SHP77 treated with DMSO at 0.1 percent for 48 hours (cell line): ENCODE measurements around the gene RAB20.
"Not testable (repeated sequence)": the region's sequence is repeated elsewhere in the genome, so short reads cannot be mapped to it uniquely, and the experiment has no call there.

Source experiments
- DNase-seq: peaks from one replicate; lab custom pipeline; 2025; lab: John Stamatoyannopoulos, UW

RAB20 gene

DNA sequence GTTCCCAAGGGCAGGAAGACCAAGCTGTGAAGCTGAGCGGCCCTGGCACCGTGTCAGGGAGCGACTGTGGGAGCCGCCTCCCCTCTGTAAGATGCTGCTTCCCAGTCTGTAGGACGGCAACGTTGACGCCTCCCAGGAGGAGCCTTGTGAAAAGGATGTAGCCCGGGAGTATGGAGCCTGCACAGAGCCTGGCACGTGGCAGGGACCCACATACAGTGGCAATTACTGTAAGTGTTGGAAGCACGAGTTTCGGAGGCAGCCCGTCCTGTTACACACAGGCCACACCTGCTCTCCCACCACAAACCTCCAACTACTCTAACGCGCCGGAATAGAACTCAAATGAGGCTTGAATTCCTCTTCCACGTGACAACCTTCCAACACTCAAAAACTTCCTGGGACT, 6.6 kb downstream of the RAB20 start:
- no peak for DNase-seq

DNA sequence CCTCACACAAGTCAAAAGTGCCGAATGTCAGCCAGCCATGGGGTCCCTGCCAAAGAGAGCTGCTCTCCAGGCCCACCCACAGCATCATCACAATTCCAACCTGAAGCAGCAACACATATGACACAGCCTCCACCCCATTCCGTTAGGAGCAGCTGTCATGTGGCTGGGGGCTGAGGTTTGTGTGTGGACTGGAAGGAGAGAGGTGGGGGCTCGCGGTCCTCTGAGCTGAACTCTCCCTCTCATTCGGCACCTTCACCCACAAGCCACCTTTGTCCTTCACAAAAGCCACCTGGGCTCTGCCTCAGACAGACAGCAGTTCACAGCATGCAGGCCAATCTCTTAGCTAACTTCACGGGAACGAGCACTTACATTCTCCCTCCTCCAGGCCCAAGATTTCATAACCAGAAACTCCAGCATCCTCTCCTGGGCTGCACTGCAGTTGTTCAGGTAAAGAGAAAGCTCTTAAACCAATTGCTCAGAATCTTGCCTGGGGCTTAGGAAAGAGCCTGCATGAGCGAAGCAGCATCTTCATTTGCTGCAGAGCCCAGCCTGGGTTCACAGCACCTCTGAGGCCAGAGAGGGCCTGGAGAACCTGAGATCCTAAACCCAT, 7.2 kb downstream of the RAB20 start:
- no peak for DNase-seq

DNA sequence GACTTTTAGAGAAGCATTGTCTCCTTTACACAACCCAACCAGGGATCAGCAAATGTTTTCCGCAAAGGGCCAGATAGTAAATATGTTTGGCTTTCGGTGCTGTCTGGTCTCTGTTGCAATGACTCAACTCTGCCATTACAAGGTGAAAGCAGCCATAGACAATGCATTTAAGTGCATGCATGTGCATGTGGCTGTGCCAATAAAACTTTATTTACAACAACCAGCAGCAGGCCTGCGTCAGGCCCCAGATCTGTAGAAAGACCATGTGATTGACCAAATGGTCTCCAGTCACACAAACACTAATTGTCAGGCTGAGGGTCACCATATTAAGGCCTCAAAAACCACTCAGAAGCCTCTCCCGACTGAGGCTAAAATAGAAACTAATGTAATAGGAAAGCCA, 8.1 kb downstream of the RAB20 start:
- DNase-seq: no peak

DNA sequence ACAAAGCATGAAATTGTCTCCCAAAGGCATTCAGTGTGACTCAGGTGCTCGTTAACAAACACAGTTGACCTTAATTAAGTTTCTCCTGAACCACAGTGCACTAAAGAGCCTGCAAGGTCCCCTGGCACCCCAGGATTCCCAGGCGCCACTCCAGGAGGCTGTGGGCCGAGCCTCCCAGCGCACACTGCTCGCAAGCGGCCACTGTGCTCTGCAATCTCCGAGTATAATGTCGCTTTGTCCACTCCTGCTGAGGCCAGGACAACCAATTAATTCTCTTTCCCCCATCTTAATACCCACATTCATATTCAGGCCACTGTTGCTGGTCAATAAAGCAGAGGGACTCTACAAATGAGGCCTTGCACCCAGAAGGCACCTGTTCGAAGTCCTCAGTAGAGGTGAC, 8.8 kb downstream of the RAB20 start:
- no peak for DNase-seq

DNA sequence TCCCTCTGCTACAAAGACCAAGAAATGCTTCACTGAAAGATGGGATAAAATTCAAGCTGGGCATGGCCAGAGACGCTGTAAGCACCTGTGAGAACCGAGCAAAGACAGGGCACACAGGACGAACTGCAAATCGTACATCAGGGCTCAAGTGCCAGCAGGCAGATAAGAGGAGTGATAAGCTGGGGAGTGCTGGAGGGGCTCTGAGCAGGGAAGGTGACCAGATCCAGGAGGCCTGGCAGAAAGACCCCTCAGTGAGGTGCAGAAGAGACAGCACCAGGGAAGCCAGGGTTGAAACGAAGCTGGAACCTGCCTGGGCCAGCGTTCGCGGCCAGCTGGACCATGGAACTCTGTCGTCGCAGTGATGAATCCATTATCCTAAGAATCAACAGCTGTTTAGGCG, 10.2 kb downstream of the RAB20 start:
- no peak for DNase-seq

DNA sequence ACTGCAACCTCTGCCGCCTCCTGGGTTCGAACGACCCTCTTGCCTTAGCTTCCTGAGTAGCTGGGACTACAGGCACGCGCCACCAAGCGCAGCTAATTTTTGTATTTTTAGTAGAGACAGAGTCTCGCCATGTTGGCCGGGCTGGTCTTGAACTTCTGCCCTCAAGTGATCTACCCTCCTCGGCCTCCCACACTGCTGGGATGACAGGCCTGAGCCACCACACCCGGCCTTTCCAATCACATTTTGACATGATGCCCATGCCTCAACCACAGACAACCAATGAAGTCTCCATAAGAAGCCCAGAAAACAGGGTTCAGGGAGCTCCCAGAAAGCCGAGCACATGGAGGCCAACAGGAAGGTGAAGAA, 11.7 kb downstream of the RAB20 start:
- no peak for DNase-seq

DNA sequence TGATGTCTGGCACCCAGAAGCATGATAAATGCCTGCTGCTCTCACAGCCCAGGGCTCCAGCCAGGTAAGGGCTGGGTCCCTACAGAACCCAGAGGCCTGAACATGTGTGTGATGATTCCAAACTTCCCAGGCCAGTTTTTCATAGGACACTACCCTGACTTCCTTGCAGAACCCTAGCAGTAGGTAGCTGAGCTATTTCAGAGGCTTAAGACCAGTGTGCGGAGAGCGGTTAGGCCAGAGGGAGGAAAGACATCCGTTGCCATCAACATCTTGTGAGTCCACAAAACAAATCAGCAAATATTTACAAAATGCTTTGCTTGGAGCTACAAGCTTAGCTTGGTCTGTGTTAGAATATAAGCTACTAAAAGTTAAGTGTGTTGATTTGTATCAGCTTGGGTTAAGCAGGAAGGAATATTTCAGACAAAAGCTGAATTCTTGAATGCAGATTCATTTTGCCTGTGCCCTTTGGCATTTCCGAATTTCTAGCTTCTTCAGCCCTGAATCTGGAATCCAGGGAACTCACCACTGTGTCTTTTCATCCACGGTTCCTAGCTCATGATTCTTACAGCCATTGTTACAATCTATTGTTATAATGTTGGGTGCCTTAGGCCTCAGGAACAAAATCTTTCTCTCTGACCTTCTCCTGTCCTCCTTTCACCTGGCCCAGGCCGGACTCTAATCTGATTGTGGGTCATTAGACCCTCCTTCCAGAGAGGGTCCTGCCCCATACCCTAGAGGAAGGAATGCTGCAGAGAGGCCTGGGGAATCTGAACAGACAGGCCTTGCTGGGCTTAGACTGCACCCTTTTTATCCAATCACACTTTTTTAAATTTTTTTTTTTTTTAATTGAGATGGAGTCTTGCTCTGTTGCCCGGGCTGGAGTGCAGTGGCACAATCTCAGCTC, 12.4 kb downstream of the RAB20 start:
- no peak for DNase-seq

DNA sequence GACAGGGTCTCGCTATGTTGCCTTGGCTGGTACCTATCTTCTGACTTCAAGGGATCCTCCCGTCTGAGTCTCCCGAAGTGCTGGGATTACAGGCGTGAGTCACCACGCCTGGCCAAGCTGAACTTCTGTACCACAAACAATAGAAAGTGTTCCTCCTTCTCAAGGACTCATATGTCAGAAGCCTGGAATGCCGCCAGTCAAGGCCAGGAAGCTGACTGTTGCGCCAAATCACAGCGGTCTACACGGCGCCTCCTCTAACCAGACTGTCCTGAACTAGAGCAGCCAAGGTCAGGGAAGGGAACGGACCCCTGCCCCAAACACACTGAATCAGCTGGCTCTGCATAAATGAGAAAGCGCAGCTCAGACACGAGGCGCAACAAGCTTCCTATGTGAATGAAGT, 14.6 kb downstream of the RAB20 start:
- DNase-seq: no peak

DNA sequence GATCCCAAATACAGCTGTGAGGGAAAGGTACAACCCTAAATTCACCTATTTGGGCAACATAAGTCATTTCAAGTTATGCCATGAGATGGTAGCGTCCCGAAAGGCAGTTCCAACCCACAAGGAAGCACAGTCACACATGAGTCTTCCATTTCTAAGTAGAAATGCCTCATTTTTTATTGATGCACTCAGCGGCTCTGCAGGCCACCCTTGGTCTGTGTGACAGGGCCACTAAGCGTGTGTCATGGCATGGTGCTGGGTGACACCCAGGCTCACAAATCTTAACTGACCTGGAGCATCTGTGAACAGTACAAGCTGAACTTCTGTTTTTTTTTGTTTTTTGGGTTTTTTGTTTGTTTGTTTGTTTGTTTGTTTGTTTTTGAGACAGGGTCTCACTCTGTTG, 15.1 kb downstream of the RAB20 start:
- no peak for DNase-seq

DNA sequence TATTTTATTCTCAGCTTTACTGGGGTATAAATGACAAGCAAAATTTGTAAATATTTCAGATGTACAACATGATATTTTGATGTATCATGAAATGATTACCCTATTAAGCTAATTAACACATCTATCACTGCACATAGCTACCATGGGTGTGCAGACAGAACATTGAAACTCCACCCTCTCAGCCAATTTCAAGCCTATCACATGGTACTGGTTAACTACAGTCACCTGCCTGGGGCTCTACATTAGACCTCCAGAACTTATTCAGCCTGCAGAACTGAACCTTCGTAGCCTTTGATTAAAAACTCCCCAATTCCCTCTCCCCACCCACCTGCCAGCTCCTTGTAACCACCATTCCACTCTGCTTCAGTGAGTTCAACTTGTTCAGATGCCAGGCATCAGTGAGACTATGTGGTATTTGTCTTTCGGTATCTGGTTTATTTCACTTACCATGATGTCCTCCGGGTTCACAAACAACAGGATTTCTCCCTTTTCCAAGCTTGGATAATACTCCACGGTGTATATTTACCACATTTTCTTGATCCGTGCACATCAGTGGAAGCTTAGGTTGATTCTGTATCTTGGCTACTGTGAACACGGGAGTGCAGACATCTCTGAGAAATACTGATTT, 19.2 kb downstream of the RAB20 start:
- DNase-seq: no peak

DNA sequence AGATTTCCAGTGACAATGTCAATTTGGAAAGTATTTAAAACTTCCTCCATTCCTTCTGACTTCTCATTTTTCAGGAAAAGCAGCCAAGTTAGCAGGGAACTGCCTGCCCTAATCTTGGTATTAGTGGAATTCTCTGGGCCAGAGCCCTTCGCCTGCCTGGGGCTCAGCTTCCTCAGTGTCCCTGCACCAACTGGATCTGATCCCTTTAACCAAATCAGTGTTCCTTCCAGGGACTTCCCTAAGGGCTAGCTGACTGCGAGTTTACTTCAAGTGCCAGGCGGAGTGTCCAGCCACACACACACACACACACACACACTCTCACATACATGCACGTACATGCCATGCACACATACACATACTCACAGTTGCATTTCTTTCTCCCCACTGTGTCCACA, 20.0 kb downstream of the RAB20 start:
- DNase-seq: no peak

DNA sequence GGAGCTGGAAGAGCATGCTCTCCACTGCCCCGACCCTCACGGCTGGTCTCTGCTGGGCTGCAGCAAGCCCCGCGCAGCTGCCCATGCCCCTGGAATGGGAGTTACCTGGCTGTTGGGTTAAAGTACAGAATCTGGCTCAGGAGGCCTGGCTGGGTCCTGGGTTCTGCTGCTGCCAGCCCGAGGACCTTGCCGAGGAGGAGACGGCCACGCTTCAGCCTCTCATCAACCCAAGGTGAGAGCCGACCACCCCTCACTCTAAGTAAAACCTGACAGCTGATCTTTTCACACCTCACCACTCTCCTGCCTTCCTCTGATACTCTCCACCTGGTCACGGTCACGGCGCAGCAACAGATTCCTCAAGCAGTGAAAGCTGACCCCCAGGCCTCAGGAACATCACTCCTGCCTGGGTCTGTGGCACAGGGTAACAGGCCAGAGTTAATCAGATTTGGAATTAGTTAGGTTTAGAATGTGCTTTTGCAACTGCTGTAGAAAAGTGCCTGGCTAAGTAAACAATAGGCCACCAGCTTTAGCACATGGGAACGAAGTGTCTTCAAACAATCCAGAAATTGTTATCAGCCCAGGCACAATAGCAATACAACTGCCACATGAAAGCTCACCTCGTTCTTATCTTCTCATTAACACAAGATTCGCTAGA, 20.5 kb downstream of the RAB20 start:
- no peak for DNase-seq

DNA sequence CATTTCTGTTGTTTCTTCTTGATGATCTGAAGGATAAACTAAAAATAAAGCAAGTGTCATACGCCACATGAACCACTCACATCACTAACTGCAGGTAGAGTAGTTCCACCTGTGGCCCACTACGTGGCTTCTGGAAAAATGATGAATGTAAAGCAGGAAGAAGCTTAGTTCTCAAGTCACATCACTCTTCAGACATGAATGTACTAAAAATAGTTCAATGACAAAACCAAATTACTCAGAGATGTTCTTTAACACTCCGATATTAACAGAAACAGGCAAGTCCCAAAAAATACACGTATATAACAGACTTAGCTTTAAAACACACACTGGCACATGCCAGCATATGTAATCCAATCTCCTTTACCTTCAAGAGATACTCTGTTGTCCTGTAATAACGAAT, 21.6 kb downstream of the RAB20 start:
- DNase-seq: no peak

DNA sequence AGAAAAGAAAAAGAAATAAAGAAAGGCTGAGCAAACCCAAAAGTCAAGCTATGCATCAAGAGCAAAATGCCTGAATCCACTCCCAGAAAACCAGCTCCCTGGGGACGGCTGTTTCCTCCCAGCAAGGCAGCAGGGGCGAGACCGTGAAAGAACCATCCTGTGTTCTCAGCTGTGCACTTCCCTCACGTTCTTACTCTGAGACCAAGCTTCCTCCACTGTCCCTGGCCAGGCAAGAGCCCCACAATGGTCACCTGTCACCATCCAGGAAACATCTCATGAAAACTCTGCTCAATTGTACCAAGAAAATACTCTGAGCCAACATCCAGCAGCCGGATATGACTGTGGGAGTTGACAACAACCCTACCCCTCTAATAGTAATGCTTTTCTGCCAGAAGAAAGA, 22.9 kb downstream of the RAB20 start:
- no peak for DNase-seq

DNA sequence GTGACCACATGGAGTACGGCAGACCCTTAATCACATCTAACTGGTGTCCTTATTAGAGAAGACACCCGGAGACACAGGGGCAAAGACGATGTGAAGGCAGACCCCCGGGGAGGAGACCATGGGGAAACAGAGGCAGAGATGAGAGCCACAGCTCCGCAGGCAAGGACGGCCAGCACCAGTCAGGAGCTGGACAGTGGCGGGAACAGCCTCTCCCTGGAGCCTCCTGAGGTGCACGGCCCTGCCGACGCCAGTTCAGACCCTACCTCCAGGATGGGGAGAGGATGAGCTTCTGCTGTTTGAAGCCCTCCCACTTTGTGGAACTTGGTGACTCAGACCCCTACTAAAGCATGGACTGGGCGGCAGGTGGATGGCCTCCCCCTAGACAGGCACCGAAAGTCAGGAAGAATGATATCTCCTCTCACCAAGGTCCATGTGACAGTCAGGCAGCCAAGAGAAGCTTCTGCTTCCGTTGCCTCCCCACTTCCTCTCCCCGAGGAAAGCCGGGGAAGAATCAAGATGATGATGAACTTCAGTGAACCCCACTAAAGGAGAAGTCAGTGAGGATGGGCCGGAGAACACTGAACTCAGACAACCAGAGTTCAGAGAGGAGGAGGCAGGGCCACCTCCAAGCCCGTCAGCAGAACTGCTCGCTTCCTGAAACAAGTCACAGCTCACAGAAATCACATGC, 25.4 kb downstream of the RAB20 start:
- no peak for DNase-seq

DNA sequence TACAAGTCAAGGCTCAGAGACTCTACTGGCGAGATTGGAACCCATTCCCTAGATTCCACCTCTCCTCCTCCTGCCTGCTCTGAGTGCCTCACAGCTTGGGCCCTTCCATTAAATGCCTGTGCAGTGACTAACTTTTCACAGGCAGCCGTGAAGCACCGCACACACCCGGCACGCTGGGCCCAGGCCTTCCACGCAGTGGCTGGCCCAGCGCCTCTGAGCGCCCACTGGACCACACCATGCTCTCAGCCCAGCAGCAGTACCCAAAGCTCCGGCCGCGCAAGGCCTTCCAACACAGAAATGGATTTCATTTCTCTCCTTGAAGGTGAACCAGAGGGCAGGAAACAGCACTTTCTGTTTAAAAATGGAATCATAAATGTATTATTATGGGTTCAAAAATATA, 26.0 kb downstream of the RAB20 start:
- no peak for DNase-seq

DNA sequence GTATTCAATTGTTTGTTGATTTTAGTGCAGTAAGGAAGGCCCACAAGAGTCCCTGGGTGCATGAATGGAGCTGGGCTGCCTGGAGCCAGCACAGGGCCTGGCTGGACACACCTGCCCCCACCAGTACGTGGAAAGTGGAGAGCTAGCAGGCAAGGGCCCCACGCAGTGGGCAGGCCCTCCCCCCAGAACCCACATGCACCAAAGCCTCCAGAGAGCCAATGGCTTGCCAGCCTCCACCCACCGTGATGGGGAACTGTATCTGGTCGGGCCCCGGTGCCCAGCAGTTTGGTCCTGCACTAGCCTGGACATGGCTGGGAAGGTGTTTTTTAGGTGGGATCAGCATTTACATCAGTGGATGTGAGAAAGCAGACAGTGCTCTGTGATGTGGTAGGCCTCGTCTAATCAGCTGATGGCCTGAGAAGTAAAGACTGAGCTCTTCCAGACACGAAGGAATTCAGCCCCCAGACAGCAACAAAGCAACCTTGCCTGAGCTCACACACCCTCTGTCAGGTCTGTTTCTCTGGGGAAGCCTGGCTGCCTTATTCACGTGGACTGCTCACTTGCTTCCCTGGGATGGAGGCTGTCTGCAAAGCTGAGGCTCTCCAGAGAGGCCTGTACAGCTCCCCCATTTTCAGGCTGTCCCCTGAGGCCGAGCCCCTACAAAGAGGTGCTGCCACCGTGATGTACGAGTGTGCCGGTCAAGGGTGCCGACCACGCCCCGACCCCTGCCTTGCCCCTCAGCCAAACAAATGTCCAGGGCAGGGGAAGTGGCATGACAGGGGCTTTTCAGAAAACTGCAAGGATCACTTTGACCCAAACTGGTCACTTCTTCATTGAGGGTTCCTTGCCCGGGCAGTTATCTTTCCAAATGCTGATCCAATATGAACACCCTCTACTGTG, 27.5 kb downstream of the RAB20 start:
- no peak for DNase-seq

DNA sequence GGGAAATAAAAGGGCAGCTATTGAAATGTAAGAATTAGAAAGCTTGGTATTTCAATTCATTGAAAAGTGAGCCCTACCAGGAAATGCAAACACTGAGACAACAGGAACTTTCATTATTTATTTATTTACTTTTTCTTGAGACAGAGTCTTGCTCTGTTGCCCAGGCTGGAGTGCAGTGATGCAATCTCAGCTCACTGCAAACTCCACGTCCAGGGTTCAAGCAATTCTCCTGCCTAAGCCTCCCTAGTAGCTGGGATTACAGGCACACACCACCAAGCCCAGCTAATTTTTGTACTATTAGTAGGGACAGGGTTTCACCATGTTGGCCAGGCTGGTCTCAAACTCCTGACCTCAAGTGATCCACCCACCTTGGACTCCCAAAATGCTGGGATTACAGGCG, 29.3 kb downstream of the RAB20 start:
- not testable (repeated sequence) for DNase-seq

DNA sequence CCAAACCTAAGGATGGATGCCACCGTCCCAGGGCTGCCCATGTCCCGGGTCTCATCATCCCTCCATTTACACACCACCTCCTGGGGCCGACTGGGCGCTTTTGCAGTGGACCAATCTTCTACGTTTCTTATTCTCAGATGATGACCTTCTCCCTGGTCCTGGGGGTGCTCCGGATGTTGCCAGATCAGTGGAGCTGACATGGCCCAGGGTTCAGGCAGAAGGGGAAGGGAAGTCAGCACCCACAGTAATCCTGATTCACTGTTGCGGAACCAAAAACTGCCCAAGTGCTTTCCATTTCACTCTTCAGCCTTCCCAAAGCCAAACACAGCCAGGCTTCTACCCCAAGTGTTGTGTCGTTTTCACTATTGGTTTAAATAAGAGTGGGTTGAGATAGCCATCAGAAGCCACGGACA, 29.8 kb downstream of the RAB20 start:
- DNase-seq: no peak

DNA sequence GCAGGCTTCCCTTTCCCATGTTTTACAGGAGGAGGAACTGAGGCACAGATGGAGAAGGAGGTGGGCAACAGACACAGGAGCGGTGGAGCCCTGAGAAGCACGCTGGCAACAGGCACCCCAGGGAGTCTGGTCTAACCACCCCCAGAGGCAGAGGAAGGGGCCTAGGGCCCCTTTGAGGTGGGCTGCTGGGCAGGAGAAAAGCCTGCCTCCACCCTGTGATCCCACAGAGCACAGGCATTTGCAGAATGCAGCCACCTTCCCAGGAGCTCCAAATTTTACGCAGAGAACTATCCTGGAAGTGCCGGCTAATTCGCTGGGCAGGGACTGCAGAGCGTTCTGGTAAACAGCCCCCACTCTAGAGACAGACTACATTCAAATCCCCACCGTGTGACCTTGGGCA, 30.4 kb downstream of the RAB20 start:
- no peak for DNase-seq
